ENCODE data around the gene FUT6.
"Not testable (repeated sequence)": the region's sequence is repeated elsewhere in the genome, so short reads cannot be mapped to it uniquely, and the experiment has no call there.

FUT6 gene

DNA sequence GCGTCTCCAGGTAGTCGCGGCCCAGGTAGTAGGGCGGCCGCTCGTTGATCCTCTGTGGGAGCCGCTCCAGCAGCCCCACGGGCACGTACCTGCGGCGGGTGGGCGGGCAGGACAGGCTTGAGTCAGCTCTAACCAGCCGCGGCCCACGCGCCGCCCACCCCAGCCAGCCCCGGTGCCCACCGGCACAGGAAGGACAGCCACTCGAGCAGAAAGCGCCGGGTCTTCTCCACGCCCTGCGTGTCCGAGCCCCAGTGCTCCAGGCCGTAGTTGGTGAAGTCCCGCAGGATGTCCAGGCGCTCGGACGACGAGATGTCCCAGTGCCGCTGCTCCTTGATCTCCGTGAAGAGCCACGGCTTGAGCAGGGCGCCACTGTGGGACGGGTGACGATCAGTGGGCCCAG, 54.1 kb downstream of the FUT6 start:
- DNase-seq (ENCODE audit: low spot score) = no peak

DNA sequence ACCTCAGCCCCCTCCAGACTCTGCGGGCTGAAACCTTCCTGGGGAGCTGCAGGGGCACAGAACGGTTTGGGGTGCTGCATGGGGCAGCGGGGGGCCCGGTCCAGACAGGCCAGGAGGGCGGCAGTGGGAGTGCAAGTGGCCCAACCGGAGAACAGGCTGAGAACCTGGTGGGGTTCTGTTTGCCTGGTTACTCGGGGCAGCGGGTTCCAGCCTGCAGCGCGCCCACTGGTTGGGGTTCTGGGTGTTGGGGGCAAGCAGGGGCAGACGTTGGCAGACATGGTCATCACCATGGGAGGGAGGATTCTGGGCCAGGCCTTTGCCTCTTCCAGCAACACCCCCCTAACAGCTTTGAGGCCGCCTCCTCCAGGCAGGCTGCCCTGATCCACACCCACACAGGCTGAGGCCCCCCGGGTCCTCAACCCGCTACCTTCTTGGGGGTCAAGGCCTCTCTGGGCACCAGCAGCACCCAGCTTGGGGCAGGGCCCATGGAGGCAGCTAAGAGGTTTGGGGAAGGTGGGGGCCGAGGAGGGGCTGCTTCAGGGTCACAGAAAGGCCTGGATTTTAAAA, 54.8 kb downstream of the FUT6 start, which contains the start of gene PRR22:
Gene PRR22 (minus strand): TSS at position 166 of the 567 bp plus-strand sequence. CDS start 86 bp downstream, at position 80.
- DNase-seq (ENCODE audit: low spot score) = no peak

DNA sequence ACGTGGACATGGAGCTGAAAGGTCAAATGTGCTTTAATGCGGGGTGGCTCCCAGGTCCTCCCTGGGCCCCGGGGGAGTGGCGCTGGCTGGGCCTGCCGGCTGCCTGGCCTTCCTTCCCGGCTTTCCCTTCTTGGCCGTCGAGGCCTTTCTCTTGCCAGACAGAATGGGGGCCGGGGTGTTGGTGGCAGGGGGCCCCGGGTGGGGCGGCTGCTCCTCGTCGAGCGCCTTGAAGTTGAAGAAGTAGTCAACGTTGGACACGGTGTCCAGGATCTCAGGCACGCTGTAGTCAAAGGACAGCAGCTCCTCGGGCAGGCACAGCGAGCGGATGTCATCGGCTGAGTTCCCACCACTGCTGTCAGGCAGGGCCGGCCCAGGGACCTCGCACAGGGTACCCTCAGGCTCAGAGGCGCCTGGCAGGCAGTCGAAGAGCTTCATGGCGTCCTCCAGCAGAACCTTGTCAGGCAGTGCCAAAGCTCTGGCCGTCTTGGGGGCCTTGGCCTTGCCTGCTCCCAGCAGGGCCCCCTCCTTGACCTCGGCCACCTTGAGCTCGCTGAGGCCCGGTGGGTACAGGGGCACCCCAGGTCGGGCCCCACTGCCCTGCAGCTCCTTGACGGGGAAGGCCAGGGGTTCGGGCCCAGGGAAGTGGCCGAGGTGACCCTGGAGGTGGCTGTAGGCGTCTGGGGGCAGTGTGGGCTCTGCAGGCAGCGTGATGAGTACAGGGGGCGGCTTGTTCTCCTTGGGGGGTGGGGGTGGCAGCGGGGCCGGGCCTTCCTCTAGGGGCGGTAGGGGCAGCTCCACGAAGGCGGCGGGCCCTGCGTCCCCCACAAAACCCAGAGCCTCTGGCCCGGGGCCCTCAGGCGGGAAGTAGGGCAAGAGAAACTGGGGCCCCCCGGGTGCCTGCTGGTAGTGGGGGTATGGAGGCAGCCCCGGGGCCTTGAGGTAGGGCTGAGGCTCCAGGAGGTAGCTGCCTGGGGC, 56.3 kb downstream of the FUT6 start:
- no peak for DNase-seq (ENCODE audit: low spot score)

DNA sequence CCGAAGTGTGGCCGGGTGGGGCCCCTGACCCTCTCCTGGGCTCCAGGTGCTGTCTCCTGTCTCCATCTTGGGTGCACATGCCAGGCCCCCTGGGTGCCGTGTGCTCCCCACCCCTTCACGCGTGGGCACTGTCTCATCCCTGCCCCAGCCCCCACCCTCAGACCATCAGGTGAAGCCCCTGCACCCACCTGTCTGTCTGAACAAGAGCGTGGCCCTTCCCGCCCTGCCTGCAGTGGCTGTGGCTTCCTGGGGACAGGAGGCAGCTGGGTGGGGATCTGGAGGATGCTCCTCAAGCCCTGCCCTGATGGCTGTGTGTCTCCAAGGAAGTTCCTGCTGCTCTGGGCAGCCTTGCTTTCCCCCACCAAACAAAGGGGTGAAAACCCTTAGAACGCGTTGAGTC, 57.2 kb downstream of the FUT6 start:
- DNase-seq (ENCODE audit: low spot score) = no peak

- DNase-seq (ENCODE audit: low spot score) = not testable (repeated sequence)
These were observed 58.6 kb downstream of the FUT6 start for GRCh38 chr19:5780916-5781315.
